Measurements from ENCODE around the gene ERAP2. TPM values are rescaled to one million over a fixed set of nuclear protein-coding genes. Genes with fewer than 3 reads are reported as not detected.

ERAP2 gene
- total and polyA plus RNA-seq, 8 donors: 0.68 to 26.8 (median 12.4) TPM

- no peak for DNase-seq
- 68 to 85% (median 78%) methylated on average over 4 of the region's 4 CpGs for WGBS, 5 donors
- H3K36me3 ChIP-seq: peaks cover 10 to 89% (median 66%) of the 10 kb centered on the region in 4 donors
- H3K27me3 ChIP-seq: no peaks in the 10 kb centered on the region
- TF ChIP-seq CTCF (IDR thresholded peaks at IDR 0.05) (no peak), POLR2A (IDR thresholded peaks at IDR 0.05) (no peak), POLR2AphosphoS5 (IDR thresholded peaks at IDR 0.05) (no peak), EP300 (IDR thresholded peaks at IDR 0.05) (no peak)
- H3K27ac ChIP-seq: no peak overlapping the region
- intact Hi-C loops (cut with DNase I; ENCODE audit: low total_unique reads): no loop called here
- no peaks in the 10 kb centered on the region for H3K4me1 ChIP-seq
- no peak overlapping the region for H3K4me3 ChIP-seq
- H3K9me3 ChIP-seq: no peaks in the 10 kb centered on the region
Observed at GRCh38 chr5:96893342-96893741, 17.0 kb downstream of the ERAP2 start.

GRCh38 chr5:96896276-96896675, 20.0 kb downstream of the ERAP2 start:
- no peaks in the 10 kb centered on the region for H3K4me1 ChIP-seq
- WGBS, 5 donors: 62 to 78% (median 71%) methylated on average over 4 of the region's 4 CpGs
- H3K36me3 ChIP-seq: peaks cover 10 to 93% (median 61%) of the 10 kb centered on the region in 4 donors
- H3K27me3 ChIP-seq: no peaks in the 10 kb centered on the region
- intact Hi-C loops (cut with DNase I; ENCODE audit: low total_unique reads): no loop called here
- no peaks in the 10 kb centered on the region for H3K9me3 ChIP-seq
- H3K27ac ChIP-seq: peak overlapping the region in 2 of 5 donors; percentile 22 to 38
- H3K4me3 ChIP-seq: no peak overlapping the region
- no peak for DNase-seq
- no peak for TF ChIP-seq POLR2A (IDR thresholded peaks at IDR 0.05)
- TF ChIP-seq POLR2AphosphoS5 (IDR thresholded peaks at IDR 0.05): no peak
- no peak for TF ChIP-seq EP300 (IDR thresholded peaks at IDR 0.05)
- no peak for TF ChIP-seq CTCF (IDR thresholded peaks at IDR 0.05)

- Histone ChIP-seq H3K9me3 (no peaks in the 10 kb centered on the region), H3K4me1 (no peaks in the 10 kb centered on the region), H3K4me3 (no peak overlapping the region), H3K27ac (peak overlapping the region in 2 of 5 donors; percentile 22 to 38), H3K36me3 (peaks cover 10 to 94% (median 66%) of the 10 kb centered on the region in 4 donors), H3K27me3 (no peaks in the 10 kb centered on the region)
- 52 to 86% (median 74%) methylated on average over 3 of the region's 3 CpGs for WGBS, 5 donors
- intact Hi-C loops (cut with DNase I; ENCODE audit: low total_unique reads): no loop called here
- TF ChIP-seq POLR2A (IDR thresholded peaks at IDR 0.05) (no peak), POLR2AphosphoS5 (IDR thresholded peaks at IDR 0.05) (no peak), EP300 (IDR thresholded peaks at IDR 0.05) (no peak), CTCF (IDR thresholded peaks at IDR 0.05) (no peak)
- peak in 1 of 2 donors; percentile 22 for DNase-seq
Observed at GRCh38 chr5:96896806-96897205, 20.5 kb downstream of the ERAP2 start.

GRCh38 chr5:96901384-96901783, 25.1 kb downstream of the ERAP2 start:
- no peaks in the 10 kb centered on the region for H3K4me1 ChIP-seq
- no peak for DNase-seq
- intact Hi-C loops (cut with DNase I; ENCODE audit: low total_unique reads): no loop called here
- H3K27ac ChIP-seq: no peak overlapping the region
- TF ChIP-seq EP300 (IDR thresholded peaks at IDR 0.05) (no peak), CTCF (IDR thresholded peaks at IDR 0.05) (no peak), POLR2AphosphoS5 (IDR thresholded peaks at IDR 0.05) (no peak)
- peaks cover 0 to 87% (median 62%) of the 10 kb centered on the region in 4 donors for H3K36me3 ChIP-seq
- no peak overlapping the region for H3K4me3 ChIP-seq
- no peaks in the 10 kb centered on the region for H3K9me3 ChIP-seq
- H3K27me3 ChIP-seq: no peaks in the 10 kb centered on the region
- 89 to 96% (median 90%) methylated on average over 6 of the region's 6 CpGs for WGBS, 5 donors
